Activated naive CD8-positive, alpha-beta T cell treated with anti-CD3 and anti-CD28 coated beads, Interleukin-2, amount 50 U/mL, for 16 hours (primary cell): ENCODE results near the gene KBTBD3.
A peak's percentile ranks its signal among the peaks of the same experiment; 100 is the strongest.
"Not testable (repeated sequence)": the region's sequence is repeated elsewhere in the genome, so short reads cannot be mapped to it uniquely, and the experiment has no call there.

Experiments used
- DNase-seq: peaks from one replicate; pipeline ENCODE4 v3.0.0-alpha.2; 2020; ENCODE audit warnings: low read depth, low spot score

Gene KBTBD3

DNA sequence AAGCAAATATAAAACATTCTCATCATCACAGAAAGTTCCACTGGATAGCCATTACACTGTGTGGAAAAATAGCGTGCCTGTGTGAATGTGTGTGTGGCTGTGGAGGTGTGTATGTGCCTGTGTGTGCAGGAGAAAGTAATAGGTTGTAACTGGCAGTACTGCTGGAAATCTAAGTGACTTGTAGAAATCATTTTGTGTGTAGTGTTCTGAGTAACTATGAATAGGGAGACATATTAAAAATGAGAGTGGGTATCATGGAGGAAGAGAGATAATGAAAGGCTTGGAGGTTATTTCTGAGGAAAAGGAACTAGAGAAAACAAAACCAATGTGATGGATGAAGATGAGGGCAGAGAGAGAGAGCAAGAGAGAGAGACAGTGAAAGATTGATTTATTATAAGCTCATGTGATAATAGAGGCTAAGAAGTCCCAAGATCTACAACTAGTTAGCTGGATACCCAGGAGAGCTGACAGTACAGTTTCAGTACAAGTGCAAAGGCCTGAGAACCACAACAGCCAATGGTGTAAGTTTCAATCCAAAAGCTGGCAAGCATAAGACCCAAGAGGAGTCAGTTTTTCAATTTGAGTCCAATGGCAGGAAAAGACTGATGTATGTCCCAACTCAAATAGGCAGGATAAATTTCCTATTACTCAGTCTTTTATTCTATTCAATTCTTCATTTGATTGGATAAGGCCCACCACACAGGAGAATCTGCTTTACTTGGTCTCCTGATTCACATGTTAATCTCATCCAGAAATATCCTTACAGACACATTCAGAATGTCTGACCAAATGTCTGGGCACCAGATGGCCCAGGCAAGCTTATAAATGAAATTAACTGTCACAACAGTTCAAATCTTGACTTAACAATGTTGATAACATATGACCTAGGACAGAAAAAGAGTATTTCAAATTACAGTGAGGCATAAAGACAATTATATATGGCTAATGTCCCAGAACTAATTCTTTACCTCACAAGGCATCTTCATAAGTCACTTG lies 14.9 kb downstream of the KBTBD3 start:
- no peak for DNase-seq

DNA sequence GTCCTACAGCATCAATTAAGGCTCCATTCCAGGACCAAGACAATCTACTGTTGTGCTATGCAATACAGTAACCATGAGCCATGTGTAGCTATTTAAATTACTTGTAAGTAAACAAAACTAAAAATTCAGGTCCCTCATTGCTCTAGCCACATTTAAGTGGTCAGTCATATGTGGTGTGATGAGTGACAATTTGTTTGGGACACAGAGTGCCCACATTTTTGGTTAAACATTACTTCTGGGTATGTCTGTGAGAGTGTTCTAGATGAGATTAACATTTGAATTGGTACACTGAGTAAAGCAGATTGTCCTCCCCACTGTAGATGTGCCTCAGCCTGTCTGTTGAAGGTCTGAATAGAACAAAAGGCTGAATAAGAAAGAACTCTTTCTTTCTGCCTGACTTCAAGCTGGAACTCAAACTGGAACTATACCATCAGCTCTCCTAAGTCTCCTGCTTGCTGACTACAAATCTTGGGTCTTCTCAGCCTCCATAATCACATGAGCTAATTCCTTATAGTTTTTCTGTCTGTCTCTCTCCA lies 15.8 kb downstream of the KBTBD3 start:
- no peak for DNase-seq

DNA sequence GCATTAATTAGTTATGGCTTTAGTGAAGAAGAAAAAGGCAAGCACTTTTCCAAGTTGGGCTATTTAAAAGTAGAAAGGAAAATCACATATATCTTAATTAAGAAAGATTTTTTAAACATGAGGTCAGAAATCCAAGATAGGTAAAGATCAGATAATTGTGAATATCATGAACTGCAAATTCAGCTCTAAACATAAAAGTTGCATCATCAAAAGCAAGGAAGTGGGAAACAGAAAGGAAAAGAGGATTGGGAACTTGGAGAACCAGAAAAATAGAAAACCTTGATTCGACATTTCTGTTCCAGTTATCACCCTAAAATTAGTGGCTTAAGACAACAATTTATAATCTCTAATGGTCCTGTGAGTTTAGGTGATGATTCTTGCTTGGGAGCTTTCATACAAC lies 17.5 kb downstream of the KBTBD3 start:
- no peak for DNase-seq

DNA sequence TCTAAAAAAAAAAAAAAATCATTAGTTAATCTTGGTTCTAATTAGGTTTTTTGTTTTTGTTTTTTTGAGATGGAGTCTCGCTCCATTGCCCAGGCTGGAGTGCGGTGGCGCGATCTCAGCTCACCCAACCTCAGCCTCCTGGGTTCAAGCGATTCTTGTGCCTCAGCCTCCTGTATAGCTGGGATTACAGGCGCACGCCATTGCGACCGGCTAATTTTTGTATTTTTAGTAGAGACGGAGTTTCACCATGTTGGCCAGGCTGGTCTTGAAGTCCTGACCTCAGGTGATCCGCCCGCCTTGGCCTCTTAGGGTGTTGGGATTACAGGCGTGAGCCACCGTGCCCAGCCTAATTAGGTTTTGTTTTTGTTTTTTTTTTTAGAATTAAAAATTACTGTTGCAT lies 18.8 kb downstream of the KBTBD3 start:
- not testable (repeated sequence) for DNase-seq

DNA sequence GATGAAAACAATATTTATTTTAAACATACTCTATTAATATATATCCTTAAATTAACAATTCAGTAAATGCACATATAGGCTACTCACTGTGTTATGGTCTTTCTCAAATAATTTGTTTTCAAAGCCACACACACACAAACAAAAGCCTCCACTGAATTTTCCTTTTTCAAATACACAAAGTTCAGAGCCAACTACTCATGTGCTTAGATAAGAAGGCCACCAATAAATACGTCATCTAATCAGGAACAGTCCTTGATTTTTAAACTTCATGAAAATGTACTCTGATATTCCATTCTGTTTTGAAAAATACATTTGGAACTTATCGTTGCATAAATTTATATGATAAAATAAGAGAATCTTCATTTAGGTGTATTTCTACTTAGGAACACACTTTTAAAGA lies 26.0 kb downstream of the KBTBD3 start:
- DNase-seq = no peak

DNA sequence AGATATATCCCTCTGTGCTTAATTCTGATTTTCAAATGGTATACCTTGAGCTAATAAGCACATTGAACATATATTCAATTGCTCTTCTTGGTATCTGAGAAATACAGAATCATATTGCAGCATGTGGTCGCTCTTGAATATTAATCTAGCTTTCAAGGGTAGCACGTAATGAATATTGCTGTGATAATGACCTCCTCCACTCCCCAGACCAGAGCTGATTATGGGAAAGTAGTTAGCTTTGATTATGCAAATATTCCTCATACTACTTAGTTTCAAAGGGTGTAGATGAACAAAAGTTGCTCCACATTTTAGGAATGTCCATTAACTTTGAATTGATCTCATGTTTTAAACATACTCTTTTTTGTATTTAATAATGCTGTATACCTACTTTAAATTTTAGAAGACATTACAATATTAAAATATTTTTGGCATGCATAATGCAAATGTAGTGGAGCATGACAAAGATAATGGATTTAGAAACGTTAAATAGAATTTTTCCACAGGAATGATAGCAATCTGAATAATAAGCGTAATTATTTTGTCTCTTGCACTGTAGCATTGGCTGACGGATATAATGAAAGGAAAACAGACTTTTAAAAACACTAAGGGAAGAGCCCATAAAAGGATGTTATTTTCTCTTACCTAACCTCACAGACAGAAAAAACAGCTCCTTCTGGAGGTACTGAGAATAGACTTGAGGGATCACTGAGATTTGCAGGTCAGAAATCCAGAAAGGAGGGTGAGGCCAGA lies 27.2 kb downstream of the KBTBD3 start:
- DNase-seq = no peak

DNA sequence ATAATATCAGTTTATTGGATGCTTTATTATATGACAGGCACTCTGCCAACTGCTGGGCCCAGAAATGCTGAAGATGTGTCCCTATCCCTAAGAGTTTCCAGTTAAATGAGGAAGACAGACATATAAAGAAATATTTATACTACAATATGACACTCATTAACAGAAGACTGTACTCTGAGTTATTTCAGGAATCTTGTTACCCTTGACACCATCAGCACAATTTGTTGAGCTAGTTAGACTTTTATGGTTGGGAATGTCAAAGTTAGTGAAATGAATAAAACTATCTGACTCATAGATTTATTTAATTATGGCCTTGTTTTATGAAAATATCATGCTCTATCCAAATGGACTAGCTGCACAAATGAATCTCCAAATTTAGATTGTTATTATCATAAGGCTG lies 29.5 kb downstream of the KBTBD3 start:
- no peak for DNase-seq

DNA sequence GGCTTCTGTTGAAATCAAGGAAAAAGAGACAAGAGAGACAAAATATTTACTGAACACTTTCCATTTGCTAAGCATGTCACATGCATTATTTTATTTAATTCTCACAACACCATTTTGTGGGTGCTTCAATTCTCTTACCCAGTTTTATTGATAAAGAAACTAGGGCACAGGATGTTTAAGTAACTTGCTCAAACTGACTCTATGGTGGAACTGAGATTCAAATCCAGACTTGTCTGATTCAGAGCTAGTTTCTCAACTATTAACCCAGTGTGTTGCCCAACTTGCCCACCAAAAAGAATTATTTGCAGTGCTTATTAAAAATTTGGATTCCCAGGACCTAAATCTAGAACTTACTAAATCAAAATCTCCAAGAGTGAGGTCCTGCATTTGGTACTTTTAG lies 33.6 kb downstream of the KBTBD3 start:
- DNase-seq = no peak

DNA sequence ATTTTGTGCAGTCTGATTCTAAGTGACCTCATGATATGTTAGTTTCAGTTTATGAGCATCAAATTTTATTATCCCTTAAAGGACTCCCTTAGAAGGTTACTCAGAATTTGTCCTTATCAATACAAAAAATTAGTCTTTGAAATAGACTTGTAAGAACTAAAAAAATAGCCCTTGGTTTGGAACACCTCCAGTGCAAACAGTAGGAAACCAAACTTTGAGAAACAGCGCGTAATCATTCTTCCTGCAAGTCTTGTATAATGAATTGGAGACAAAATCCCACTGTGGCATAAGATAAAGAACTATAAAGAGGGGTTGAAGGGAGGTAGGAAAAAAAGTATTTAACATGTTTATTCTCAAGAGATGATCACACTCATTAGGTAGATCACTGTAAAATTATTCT lies 44.3 kb downstream of the KBTBD3 start:
- no peak for DNase-seq

DNA sequence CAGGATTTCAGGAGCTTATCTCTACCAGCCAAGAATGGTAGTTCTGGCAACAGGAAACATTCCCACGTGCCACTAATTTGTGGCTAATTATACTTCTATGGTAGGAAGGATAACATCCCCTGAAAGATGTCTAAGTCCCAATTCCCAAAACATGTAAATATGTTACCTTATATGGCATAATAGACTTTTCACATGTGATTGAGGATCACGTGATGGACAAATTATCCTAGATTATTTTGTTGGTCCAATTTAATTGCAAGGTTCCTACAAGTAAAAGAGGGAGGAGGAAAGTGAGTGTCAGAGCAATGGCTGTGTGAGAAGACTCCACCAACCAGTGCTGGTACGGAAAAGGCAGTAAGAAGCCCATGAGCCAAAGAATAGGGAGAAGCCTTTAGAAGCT lies 45.2 kb downstream of the KBTBD3 start:
- no peak for DNase-seq

DNA sequence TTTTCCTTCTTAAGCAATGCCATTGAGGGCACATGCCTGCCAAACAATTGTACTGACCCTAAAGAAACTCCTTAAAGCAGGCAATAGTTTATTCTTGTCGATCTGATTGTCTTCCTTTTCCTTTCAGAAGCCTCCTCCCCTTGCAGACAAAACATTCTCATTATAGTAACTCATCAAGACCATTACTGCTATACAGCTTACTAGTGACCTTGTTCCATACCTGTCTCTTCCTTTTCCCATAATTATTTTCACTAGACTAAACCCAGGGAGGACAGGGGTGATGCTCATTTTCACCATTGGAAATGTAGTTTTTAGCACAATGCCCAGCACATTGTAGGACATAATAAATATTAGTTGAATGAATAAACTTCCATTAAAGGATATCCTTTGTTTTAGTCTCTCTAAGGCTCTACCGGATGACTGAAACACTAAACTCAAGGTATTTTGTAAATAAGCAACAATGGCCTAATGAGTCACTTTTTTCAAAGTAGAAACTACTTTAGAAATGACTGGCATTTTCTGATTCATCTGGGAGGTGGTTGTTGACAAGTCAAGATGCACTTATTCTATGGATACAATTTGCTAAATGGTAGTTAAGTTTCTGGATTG lies 45.8 kb downstream of the KBTBD3 start:
- no peak for DNase-seq

DNA sequence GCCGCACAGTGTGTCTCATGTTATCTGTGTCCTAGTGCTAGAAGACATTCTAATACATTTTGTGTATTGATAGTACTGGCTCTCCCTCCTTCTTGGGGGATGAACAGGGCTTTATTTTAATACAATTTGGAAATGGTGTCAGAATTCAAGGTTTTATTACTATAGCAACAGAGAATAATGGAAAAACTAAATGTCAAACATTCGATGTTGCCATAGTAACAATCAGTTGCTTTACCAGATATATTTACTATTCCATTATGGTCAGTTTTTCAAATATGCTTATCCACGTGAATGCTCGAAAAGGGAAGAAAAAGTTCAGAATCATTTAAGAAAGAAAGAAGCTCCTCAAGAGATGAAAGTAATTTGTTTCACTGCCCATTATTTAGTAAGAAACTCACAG lies 46.5 kb downstream of the KBTBD3 start:
- DNase-seq = no peak

DNA sequence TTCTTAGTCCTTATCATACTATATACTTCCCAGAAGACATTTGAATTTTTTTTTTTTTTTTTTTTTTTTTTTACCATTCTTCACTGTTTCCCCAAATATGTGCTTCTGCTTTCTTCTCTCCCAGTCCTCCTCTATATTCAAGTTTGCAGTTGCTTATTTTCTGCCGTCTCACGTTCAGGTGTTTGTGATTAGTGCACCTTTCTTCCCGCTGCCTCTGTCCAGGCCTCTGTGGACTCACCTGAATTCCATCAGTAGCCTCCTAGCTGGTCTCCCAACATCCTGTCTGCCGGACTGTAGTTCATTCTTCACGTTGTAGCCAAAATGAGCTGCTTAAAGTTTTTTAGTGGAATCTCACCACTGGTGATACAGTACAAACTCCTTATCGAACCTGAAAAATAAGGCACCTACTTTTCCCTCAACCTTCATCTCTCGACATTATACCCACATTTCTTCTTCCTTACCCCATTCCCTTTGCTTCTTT lies 54.3 kb downstream of the KBTBD3 start:
- DNase-seq = no peak

DNA sequence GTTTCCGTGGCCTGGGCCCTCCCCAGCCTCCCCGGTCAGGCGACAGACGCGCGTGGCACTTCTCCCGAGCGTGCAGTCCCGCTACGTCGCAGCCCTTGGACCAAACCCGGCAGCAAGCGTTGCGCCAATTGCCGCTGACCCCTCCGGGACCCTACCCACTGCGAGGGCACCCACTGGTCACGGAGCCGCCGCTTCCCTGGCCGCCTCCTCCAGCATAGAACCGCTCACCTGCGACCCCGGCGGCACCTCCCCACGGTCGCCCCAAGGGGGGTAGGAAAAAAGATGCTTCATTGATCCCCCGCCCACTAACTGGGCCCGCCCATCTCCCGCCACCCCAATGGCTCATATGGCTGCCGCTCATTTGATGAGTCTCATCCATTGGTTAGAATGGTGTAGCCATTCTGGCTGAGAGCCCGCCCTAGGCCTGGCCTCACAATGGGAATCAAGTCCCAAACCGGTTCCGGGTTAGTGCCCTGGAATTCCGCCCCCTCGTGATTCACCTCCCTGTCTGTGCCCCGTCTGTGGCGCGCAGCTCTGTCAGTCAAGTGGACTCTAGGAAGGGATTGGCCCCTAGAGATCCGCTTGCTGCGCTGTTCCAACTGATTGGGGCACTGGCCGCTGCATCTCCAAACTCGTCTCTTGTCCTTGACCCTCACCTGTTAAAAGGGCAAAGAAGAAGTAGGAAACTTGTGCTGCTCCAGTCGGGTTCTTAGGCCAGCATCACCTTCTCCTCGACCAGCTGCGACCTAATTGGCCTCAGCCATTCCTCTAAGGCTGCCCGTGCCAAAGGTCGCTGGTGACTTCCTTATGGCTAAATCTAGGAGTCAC lies 55.0 kb downstream of the KBTBD3 start, which contains the start of gene MSANTD4:
Gene MSANTD4 (minus strand): TSS at position 274 of the 828 bp plus-strand sequence. CDS start 11,323 bp downstream, outside the sequence.
- peak; percentile 95 for DNase-seq

DNA sequence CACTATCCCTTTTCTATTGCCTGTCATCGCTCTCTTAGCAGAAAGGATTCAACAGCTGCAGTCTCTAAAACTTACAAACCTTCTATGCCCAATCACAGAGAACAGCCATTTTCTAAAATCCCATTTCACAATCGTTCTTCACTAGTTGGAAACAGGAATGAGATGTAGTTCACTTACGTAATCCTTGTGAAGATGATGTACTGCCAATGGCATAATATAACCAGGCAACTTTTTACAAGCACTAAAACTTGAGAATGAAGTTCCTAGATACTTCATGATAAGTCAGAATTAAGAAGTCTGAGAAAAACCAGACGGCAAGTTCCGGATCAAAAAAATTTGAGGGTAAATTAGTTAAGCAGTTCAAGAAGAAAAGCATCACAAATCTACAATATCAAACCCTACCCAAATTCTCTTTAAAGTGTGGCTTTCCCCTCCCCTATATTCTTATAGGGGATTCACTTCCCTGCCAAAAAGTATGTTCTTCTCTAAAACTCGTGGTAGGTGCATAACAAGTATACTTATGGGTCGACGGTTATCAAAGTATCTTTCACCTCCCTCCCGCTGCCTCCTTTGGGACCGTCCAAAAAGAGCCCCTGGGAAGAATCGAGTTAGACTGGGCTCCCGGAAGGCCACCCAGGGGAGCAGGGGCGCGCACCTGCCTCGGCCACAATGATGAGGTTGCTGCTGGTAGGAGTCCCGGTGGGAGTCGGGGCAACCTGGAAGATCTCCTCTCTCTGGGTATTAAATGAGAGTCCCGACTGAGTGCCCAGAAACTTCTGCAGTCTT lies 55.8 kb downstream of the KBTBD3 start:
- DNase-seq = no peak

DNA sequence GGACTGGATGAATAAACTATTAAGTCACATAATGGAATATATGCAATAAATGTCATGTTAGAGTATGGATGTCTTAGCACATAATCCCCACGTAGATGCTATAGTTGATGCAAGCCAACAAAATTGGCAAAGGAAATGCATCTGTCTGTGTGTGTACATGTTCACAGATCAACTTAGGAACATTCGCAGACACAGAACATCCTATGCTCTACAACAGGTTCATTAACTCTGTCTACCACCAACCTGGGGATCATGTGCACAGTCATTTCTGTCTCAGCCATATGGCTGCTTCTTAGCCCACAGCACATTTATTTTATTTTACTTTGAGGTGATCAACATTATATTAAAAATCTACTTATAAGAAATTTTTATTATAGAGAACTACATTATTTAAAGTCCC lies 60.1 kb downstream of the KBTBD3 start:
- DNase-seq = no peak

DNA sequence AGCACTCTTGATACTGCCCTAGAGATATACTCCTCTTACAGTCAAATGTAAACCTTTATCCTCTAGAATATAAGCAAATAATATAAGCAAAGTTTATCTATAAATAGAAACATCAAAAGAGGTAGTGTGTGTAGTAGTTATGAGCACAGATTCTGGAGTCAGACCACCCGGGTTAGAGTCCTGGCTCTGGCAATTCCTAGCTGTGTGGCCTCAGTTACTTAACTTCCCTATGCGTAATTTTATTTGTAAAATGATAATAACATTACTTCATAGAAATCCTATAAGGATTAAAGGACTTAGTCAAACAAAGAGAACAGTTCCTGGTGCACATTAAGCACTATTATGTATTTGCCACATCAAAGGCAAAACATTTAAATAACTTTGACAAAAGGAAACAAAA lies 62.1 kb downstream of the KBTBD3 start:
- DNase-seq = no peak

DNA sequence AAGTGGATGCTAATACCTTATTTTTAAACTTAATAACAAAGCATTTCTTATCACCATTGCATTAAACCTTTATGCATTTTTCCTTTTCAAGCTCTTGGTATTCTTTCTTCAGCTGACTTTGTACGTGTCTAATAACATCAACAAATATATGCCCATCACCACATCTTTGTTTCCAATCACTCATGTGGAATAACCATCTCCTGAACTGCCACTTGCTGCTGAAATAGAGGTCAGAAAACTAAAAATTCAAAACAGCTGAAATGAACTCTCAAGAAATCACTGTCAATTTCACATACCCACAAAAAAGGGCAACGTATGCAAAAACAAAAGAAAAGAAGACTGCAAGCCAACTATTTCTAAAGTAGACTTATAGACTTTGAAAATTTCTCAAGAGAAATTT lies 62.5 kb downstream of the KBTBD3 start:
- no peak for DNase-seq

DNA sequence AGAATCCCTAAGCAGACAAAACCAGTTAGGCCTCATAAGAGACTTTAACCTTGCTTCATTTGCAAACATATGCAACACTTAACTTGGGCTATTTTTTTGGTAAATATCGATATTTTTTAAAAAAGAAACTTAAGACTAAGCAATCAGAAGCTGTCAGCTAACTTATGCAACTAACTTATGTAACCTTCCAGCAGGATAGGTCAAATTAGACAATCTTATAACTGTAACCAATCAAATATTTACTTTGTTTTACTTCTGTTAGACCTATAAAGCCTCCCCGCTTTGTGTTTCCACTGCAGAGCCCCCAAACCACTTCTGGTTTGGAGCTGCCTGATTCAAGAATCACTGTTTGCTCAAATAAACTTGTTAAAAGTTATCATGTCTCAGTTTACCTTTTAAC lies 63.1 kb downstream of the KBTBD3 start:
- DNase-seq = no peak

DNA sequence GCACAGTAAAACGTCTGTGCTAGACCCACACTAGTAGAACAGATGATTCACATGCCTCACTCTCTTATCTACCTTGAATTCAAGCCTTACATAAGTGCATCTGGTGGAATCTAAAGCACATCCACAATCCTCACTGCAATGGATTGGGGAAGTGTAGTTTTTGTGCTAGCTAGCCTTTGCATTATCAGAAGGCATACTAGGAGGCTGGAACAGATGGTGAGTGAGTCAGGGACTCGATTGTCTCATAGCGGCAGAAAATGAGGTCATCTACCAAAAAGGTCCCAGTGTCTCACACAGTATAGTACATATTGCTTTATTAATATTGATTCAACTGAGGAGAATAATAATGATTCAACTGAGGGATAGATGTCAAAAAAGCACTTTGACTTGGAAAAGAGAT lies 64.4 kb downstream of the KBTBD3 start:
- DNase-seq = no peak
